WERI-Rb-1 (cell line): ENCODE measurements around the gene CFAP299.

ENCODE experiments used
- DNase-seq: peaks from one replicate; pipeline ENCODE4 v3.0.0-alpha.2; 2020
- H3K27ac ChIP-seq: fragments of 250-450 bp; sonication (Bioruptor Pico); 2 replicates; pipeline ENCODE4 v1.5.1; 2020; ENCODE audit warnings: mild to moderate bottlenecking, moderate library complexity
- H3K27me3 ChIP-seq: fragments of 250-450 bp; sonication (Bioruptor Pico); 2 replicates; pipeline ENCODE4 v1.5.1; 2021; ENCODE audit warnings: mild to moderate bottlenecking, low read depth, moderate library complexity; ENCODE audit not compliant: insufficient read depth, severe bottlenecking
- H3K36me3 ChIP-seq: fragments of 250-450 bp; sonication (Bioruptor Pico); 2 replicates; pipeline ENCODE4 v1.5.1; 2020; ENCODE audit warnings: mild to moderate bottlenecking, moderate library complexity
- H3K4me3 ChIP-seq: 2 replicates; pipeline ENCODE4 v1.5.1; 2011; ENCODE audit warnings: low read depth, mild to moderate bottlenecking, control low read depth, low read length
- H3K9me3 ChIP-seq: fragments of 250-450 bp; sonication (Bioruptor Pico); 2 replicates; pipeline ENCODE4 v1.5.1; 2021; ENCODE audit warnings: mild to moderate bottlenecking, moderate library complexity; ENCODE audit not compliant: severe bottlenecking
- CTCF ChIP-seq: IDR thresholded peaks from 2 replicates; pipeline ENCODE4 v1.5.1; 2011; ENCODE audit warnings: low read depth, mild to moderate bottlenecking, control low read depth, inconsistent platforms, low read length

The CFAP299 gene

DNA sequence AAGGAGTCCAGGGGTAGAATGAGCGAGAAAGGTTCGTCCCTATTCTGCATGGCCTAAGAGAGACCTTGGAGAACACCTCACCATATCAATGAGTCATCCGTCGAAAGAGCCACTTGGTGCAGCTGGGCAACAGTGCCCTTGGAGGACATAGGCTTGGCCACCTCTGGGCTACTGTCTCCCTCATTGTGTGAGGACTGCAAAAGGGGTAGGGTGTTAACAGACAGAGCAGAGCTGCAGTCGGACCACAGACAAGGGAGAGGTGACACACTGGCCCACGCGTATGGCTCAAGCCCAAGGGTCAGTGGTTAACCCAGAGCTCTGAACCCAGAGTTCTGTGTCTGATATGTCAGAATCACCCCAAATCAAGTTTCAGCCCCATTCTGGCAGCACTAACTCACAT, 576.8 kb downstream of the CFAP299 start:
- DNase-seq = no peak
- no peaks in the 10 kb centered on the region for H3K27me3 ChIP-seq
- no peak for TF ChIP-seq CTCF
- H3K36me3 ChIP-seq = no peaks in the 10 kb centered on the region
- no peak overlapping the region for H3K4me3 ChIP-seq
- no peak overlapping the region for H3K27ac ChIP-seq
- no peaks in the 10 kb centered on the region for H3K9me3 ChIP-seq

GRCh38 chr4:80913381-80913780, 577.9 kb downstream of the CFAP299 start:
- Histone ChIP-seq H3K27ac (no peak overlapping the region), H3K27me3 (no peaks in the 10 kb centered on the region), H3K36me3 (no peaks in the 10 kb centered on the region), H3K4me3 (no peak overlapping the region), H3K9me3 (no peaks in the 10 kb centered on the region)
- no peak for TF ChIP-seq CTCF
- no peak for DNase-seq

GRCh38 chr4:80916770-80917169, 581.2 kb downstream of the CFAP299 start:
- no peak for TF ChIP-seq CTCF
- Histone ChIP-seq H3K36me3 (no peaks in the 10 kb centered on the region), H3K27me3 (no peaks in the 10 kb centered on the region)

GRCh38 chr4:80918004-80918403, 582.5 kb downstream of the CFAP299 start:
- no peak for DNase-seq
- no peak for TF ChIP-seq CTCF
- Histone ChIP-seq H3K4me3 (no peak overlapping the region), H3K36me3 (no peaks in the 10 kb centered on the region), H3K27ac (no peak overlapping the region), H3K27me3 (no peaks in the 10 kb centered on the region), H3K9me3 (no peaks in the 10 kb centered on the region)

More at GRCh38 chr4:80916770-80917169, 581.2 kb downstream of the CFAP299 start:
- no peak for DNase-seq
- no peak overlapping the region for H3K27ac ChIP-seq
- H3K9me3 ChIP-seq = no peaks in the 10 kb centered on the region
- no peak overlapping the region for H3K4me3 ChIP-seq

GRCh38 chr4:80921441-80921840, 585.9 kb downstream of the CFAP299 start:
- TF ChIP-seq CTCF = no peak
- Histone ChIP-seq H3K4me3 (no peak overlapping the region), H3K9me3 (no peaks in the 10 kb centered on the region), H3K27me3 (peaks cover 4% of the 10 kb centered on the region), H3K27ac (no peak overlapping the region), H3K36me3 (no peaks in the 10 kb centered on the region)
- DNase-seq = no peak

DNA sequence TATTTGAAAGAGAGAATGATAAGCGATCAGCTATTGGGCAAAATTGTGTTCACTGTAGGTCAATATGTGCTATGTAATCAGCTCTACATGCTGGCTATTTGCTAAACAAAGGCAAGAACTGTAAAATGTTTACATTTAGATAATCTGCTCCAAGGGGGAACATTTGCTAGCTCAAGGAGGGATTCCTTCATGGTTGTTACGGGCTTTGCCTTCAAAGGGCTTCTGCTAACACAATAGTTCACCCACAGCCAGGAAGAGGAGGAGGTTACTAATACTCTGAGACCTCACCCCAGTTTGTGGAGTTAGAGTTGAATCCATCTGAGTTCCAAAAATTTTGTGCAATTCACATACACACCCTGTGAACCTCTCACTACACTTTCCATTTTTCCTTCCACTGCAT, 587.4 kb downstream of the CFAP299 start:
- no peaks in the 10 kb centered on the region for H3K36me3 ChIP-seq
- no peak for DNase-seq
- TF ChIP-seq CTCF = no peak
- peaks cover 4% of the 10 kb centered on the region for H3K27me3 ChIP-seq
- H3K9me3 ChIP-seq = no peaks in the 10 kb centered on the region
- no peak overlapping the region for H3K4me3 ChIP-seq
- no peak overlapping the region for H3K27ac ChIP-seq
